Neutrophil (primary cell): ENCODE measurements around the gene EPS8.

Experiments used
- H3K27ac ChIP-seq: fragments of 200-600 bp; sonication (generic); 2 replicates; pipeline ENCODE4 v1.5.1; 2016; ENCODE audit warnings: mild to moderate bottlenecking, moderate library complexity
- H3K27me3 ChIP-seq: fragments of 200-600 bp; sonication (generic); 2 replicates; pipeline ENCODE4 v1.6.0; 2016; ENCODE audit warnings: mild to moderate bottlenecking
- H3K36me3 ChIP-seq: fragments of 200-600 bp; sonication (generic); 2 replicates; pipeline ENCODE4 v1.5.1; 2017
- H3K4me1 ChIP-seq, 2 experiments: fragments of 200-600 bp in 1 of 2; sonication (generic) in 1 of 2; 1 replicate in 1 of 2; 2 replicates in 1 of 2; pipeline versions ENCODE4 v1.5.1 to v1.6.1; 2013 to 2016; ENCODE audit warnings: low read depth in 1 of 2, low read length in 1 of 2, mild to moderate bottlenecking in 1 of 2, moderate library complexity in 1 of 2; ENCODE audit not compliant: control insufficient read depth in 1 of 2, insufficient read depth in 1 of 2
- H3K4me3 ChIP-seq, 2 experiments: fragments of 200-600 bp in 1 of 2; sonication (generic) in 1 of 2; 1 replicate in 1 of 2; 2 replicates in 1 of 2; pipeline ENCODE4 v1.5.1; 2013 to 2016; ENCODE audit warnings: low read depth in 1 of 2, low read length in 1 of 2, mild to moderate bottlenecking in 1 of 2, moderate library complexity in 1 of 2
- H3K9me3 ChIP-seq: fragments of 200-600 bp; sonication (generic); 2 replicates; pipeline ENCODE4 v1.5.1; 2016
- TF ChIP-seq, protein P1 (sequence below): fragments of 200-600 bp; sonication (generic); IDR thresholded peaks from 2 replicates; pipeline ENCODE4 v1.5.1; 2016; ENCODE audit warnings: antibody characterized with exemption

Gene EPS8

DNA sequence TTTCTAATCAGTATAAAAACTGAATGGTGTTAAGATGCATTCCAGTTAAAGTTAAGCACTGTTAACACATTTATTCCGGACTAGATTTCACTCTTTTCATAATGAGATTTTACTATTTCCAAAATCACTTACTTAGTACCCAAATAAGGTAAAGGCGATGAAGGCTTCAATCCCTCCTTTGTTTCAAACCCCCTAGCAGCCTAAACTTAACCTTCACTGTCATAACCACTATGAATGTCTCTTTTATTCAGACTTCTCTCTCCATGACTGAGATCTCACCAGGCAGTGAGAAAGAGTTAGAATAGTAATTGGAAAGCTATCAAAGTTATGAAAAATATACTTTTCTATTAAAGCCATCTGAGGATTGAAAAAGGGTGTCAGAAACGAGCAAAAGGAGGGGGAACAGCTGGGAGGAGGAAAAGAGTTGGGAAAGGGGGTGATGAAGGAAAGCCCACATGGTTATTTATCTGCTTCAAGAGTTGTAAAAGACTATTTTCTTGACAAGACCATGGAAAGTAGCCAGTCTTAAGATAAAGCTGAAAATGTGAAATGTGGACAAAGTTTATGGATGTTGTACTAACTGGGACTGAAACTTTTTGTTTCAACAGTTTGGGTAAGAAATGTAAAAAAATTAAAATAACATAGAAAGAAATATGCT is 11.7 kb downstream of the EPS8 start:
- Histone ChIP-seq H3K36me3 (no peaks in the 10 kb centered on the region), H3K4me3 (no peak overlapping the region), H3K9me3 (no peaks in the 10 kb centered on the region), H3K4me1 (no peaks in the 10 kb centered on the region), H3K27me3 (peaks cover 6% of the 10 kb centered on the region), H3K27ac (no peak overlapping the region)
- TF ChIP-seq, protein P1, sequence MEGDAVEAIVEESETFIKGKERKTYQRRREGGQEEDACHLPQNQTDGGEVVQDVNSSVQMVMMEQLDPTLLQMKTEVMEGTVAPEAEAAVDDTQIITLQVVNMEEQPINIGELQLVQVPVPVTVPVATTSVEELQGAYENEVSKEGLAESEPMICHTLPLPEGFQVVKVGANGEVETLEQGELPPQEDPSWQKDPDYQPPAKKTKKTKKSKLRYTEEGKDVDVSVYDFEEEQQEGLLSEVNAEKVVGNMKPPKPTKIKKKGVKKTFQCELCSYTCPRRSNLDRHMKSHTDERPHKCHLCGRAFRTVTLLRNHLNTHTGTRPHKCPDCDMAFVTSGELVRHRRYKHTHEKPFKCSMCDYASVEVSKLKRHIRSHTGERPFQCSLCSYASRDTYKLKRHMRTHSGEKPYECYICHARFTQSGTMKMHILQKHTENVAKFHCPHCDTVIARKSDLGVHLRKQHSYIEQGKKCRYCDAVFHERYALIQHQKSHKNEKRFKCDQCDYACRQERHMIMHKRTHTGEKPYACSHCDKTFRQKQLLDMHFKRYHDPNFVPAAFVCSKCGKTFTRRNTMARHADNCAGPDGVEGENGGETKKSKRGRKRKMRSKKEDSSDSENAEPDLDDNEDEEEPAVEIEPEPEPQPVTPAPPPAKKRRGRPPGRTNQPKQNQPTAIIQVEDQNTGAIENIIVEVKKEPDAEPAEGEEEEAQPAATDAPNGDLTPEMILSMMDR = no peak

DNA sequence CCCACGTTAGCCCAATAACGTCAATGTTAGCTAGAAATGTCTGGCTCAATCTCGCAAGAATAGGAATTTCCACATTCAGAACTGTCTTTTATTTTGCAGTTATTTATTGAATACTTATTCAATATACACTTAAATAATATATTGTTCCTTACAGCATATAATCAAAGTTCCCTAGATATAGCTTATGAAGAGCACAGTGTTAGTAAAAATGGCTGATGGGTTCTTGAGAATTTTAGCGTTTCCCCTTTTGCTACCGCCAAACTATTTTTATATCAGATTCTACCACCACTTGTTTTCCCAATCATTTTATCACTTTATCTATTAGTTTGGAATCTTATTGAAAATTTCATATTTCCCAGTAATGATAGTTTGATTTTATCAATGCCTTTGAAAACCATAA is 12.7 kb downstream of the EPS8 start:
- TF ChIP-seq, protein P1 = no peak
- Histone ChIP-seq H3K4me1 (no peaks in the 10 kb centered on the region), H3K27ac (no peak overlapping the region), H3K9me3 (no peaks in the 10 kb centered on the region), H3K27me3 (peaks cover 6% of the 10 kb centered on the region), H3K36me3 (no peaks in the 10 kb centered on the region), H3K4me3 (no peak overlapping the region)

DNA sequence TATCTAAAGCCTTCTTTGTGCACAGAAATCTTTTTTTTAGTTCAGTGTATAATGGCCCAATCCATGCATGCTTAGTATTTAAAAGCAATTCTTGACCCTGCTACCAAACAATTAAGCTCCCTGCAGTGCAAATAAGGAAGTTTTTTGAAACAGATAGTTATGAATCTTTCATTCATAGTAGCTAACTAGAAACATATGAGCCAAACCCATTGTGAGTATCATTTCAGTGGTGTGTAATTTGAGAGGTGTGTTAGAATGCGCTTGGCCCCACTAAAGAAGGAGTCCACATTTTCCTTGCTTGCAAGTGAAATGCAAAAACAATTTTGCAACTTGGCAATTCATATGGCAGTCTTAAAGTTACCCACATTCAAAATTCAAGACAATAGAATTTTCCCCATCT is 14.4 kb downstream of the EPS8 start:
- Histone ChIP-seq H3K4me3 (no peak overlapping the region), H3K9me3 (no peaks in the 10 kb centered on the region), H3K36me3 (no peaks in the 10 kb centered on the region), H3K27ac (no peak overlapping the region), H3K4me1 (no peaks in the 10 kb centered on the region), H3K27me3 (peaks cover 6% of the 10 kb centered on the region)
- TF ChIP-seq, protein P1 = no peak

DNA sequence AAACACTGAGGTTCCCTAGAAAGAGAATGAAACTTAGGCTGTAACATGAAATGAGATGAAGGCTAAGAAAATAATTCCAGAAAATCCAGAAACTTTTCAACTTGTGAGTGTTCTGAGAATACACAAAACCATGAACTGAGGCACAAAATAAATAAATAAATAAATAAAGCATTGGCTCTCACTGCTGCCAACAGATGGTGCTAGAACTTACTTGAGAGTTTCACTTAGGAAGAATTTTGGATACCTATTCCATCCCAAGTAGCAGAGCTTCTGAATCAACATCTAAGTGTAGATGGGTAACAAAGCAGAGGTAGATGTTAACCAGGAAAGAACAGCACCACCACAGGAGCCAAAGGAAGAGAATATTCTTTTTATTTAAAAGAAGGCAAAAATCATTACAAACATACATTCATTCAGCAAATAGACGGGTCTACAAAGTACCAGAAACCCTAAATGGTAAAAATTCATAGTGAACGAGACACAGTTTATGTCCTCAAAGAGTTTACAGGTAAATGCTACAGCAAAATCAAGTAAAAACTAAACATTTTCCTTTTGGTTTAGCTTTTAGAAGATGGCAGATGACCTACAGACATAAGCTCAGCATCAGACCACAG is 16.7 kb downstream of the EPS8 start:
- TF ChIP-seq, protein P1 = no peak
- Histone ChIP-seq H3K27ac (no peak overlapping the region), H3K27me3 (no peaks in the 10 kb centered on the region), H3K9me3 (no peaks in the 10 kb centered on the region), H3K36me3 (no peaks in the 10 kb centered on the region), H3K4me1 (no peaks in the 10 kb centered on the region), H3K4me3 (no peak overlapping the region)

DNA sequence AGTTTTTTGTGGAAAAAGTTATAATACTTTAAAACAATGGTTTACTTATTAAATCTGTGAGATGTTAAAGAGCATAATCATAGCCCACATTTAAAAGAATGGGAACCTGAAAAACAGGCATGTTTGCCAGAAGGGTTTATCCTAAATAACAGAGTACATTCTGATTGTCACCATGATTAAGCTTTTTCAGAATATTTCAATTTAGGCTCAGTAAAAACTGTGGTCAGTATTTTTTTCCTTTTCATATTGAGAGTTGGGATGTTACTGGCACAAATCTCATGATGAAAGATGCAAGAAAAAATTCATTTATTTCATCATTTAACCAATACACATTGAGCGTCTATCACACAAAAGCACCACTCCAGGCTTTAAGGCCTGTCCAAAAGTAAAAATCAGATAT is 18.6 kb downstream of the EPS8 start:
- H3K4me3 ChIP-seq = no peak overlapping the region
- H3K27me3 ChIP-seq = no peaks in the 10 kb centered on the region
- TF ChIP-seq, protein P1 = no peak
- no peaks in the 10 kb centered on the region for H3K9me3 ChIP-seq
- H3K4me1 ChIP-seq = no peaks in the 10 kb centered on the region
- no peaks in the 10 kb centered on the region for H3K36me3 ChIP-seq
- no peak overlapping the region for H3K27ac ChIP-seq
